Tibial nerve (tissue), 4 donors: Measurements from ENCODE around the gene ART4. TPM values are rescaled to one million over a fixed set of nuclear protein-coding genes. Genes with fewer than 3 reads are reported as not detected.

Source experiments
- DNase-seq, 2 donors: peaks; one replicate each; pipeline ENCODE4 v3.0.0-alpha.2; 2019; ENCODE audit warnings: low spot score in 2 of 2
- H3K27ac ChIP-seq, 4 donors: fragments of 200-600 bp; sonication (generic) in 3 of 4; one replicate each; pipeline ENCODE4 v1.5.1; 2017 to 2019; ENCODE audit warnings: mild to moderate bottlenecking in 1 of 4
- H3K27me3 ChIP-seq, 2 donors: fragments of 200-600 bp; sonication (generic) in 1 of 2; one replicate each; pipeline versions ENCODE4 v1.5.1 to v1.6.0; 2017 to 2019
- H3K36me3 ChIP-seq, 3 donors: fragments of 200-600 bp; sonication (generic); one replicate each; pipeline ENCODE4 v1.5.1; 2018 to 2019
- H3K4me1 ChIP-seq, 4 donors: fragments of 200-600 bp; sonication (generic) in 3 of 4; one replicate each; pipeline ENCODE4 v1.5.1; 2017 to 2019
- H3K4me3 ChIP-seq, 4 donors: fragments of 200-600 bp; sonication (generic) in 3 of 4; one replicate each; pipeline ENCODE4 v1.5.1; 2017 to 2019; ENCODE audit warnings: mild to moderate bottlenecking in 1 of 4, moderate library complexity in 1 of 4
- H3K9me3 ChIP-seq, 4 donors: fragments of 200-600 bp; sonication (generic) in 3 of 4; one replicate each; pipeline ENCODE4 v1.5.1; 2017 to 2019
- CTCF ChIP-seq, 5 experiments: fragments of 200-600 bp in 3 of 5; fragments of 450-650 bp in 2 of 5; sonication (generic) in 3 of 5; IDR thresholded peaks; one replicate each; pipeline ENCODE4 v1.5.1; 2016 to 2019; ENCODE audit warnings: antibody characterized with exemption in 5 of 5, mild to moderate bottlenecking in 3 of 5, moderate library complexity in 2 of 5
- EP300 ChIP-seq, 2 donors: sonication (generic); formaldehyde crosslinking; IDR thresholded peaks; one replicate each; pipeline ENCODE4 v1.6.1; 2017; ENCODE audit warnings: antibody characterized with exemption in 2 of 2, mild to moderate bottlenecking in 1 of 2
- POLR2A ChIP-seq, 2 donors: fragments of 450-650 bp; IDR thresholded peaks; one replicate each; pipeline ENCODE4 v1.6.1; 2017; ENCODE audit warnings: antibody characterized with exemption in 2 of 2, mild to moderate bottlenecking in 2 of 2, moderate library complexity in 2 of 2
- WGBS, 2 donors: methylation state at CpG; one replicate each; pipeline ENCODE4 v1.1.5; 2018; 5-methylcytosine and 5-hydroxymethylcytosine counted together
- total RNA-seq, 4 donors: library from RNA; depleted of rRNA; stranded (reverse); fragments of >200 nt; gene quantifications; one replicate each; pipeline ENCODE4 v1.1.0, GENCODE V29; 2016

Gene ART4
- total RNA-seq, 4 donors from 2014 or later, result under 0.01 to 5.9 (median 1.4) TPM

GRCh38 chr12:14871886-14872285 lies 28.6 kb upstream of the ART4 start:
- no peak for TF ChIP-seq EP300 (IDR thresholded peaks at IDR 0.05)
- TF ChIP-seq CTCF (IDR thresholded peaks at IDR 0.05), result no peak
- WGBS, 2 donors, result 72 to 84% methylated on average over 1 of the region's 1 CpG

GRCh38 chr12:14871247-14871646 lies 27.9 kb upstream of the ART4 start:
- Histone ChIP-seq H3K27ac (no peak overlapping the region), H3K27me3 (no peaks in the 10 kb centered on the region), H3K36me3 (no peaks in the 10 kb centered on the region), H3K4me3 (no peak overlapping the region), H3K4me1 (peaks cover 0 to 10% (median 0%) of the 10 kb centered on the region in 4 donors), H3K9me3 (peaks cover 0 to 6% (median 0%) of the 10 kb centered on the region in 4 donors)
- 97 to 100% methylated on average over 1 of the region's 1 CpG for WGBS, 2 donors
- TF ChIP-seq EP300 (IDR thresholded peaks at IDR 0.05), result no peak
- TF ChIP-seq CTCF (IDR thresholded peaks at IDR 0.05), result no peak
- TF ChIP-seq POLR2A (IDR thresholded peaks at IDR 0.05), result no peak
- no peak for DNase-seq

More at GRCh38 chr12:14871886-14872285, 28.6 kb upstream of the ART4 start:
- no peaks in the 10 kb centered on the region for H3K36me3 ChIP-seq
- no peak for DNase-seq
- H3K27me3 ChIP-seq, result no peaks in the 10 kb centered on the region
- peaks cover 0 to 2% (median 0%) of the 10 kb centered on the region in 4 donors for H3K9me3 ChIP-seq
- H3K27ac ChIP-seq, result no peak overlapping the region
- H3K4me1 ChIP-seq, result peaks cover 0 to 10% (median 0%) of the 10 kb centered on the region in 4 donors
- H3K4me3 ChIP-seq, result no peak overlapping the region

GRCh38 chr12:14868916-14869506 lies 25.7 kb upstream of the ART4 start:
- WGBS, 2 donors, result 82 to 100% methylated on average over 2 to 3 of the region's 3 CpGs
- no peak overlapping the region for H3K4me3 ChIP-seq
- DNase-seq, result no peak
- no peaks in the 10 kb centered on the region for H3K27me3 ChIP-seq
- TF ChIP-seq CTCF (IDR thresholded peaks at IDR 0.05), result no peak
- H3K4me1 ChIP-seq, result peaks cover 0 to 10% (median 0%) of the 10 kb centered on the region in 4 donors
- no peaks in the 10 kb centered on the region for H3K36me3 ChIP-seq
- H3K27ac ChIP-seq, result no peak overlapping the region
- peaks cover 0 to 10% (median 0%) of the 10 kb centered on the region in 4 donors for H3K9me3 ChIP-seq

- no peak for DNase-seq
- Histone ChIP-seq H3K36me3 (no peaks in the 10 kb centered on the region), H3K4me3 (no peak overlapping the region), H3K27ac (no peak overlapping the region), H3K27me3 (no peaks in the 10 kb centered on the region), H3K9me3 (peaks cover 0 to 24% (median 6%) of the 10 kb centered on the region in 4 donors), H3K4me1 (no peaks in the 10 kb centered on the region)
- TF ChIP-seq POLR2A (IDR thresholded peaks at IDR 0.05) (no peak), EP300 (IDR thresholded peaks at IDR 0.05) (no peak), CTCF (IDR thresholded peaks at IDR 0.05) (no peak)
Observed at GRCh38 chr12:14860490-14860889, 17.2 kb upstream of the ART4 start.

GRCh38 chr12:14858513-14858912 lies 15.2 kb upstream of the ART4 start:
- no peaks in the 10 kb centered on the region for H3K27me3 ChIP-seq
- DNase-seq, result no peak
- no peak overlapping the region for H3K4me3 ChIP-seq
- peaks cover 0 to 17% (median 4%) of the 10 kb centered on the region in 4 donors for H3K4me1 ChIP-seq
- H3K27ac ChIP-seq, result no peak overlapping the region
- WGBS, 2 donors, result 92 to 96% methylated on average over 1 of the region's 1 CpG
- TF ChIP-seq CTCF (IDR thresholded peaks at IDR 0.05), result no peak
- H3K36me3 ChIP-seq, result no peaks in the 10 kb centered on the region
- peaks cover 0 to 24% (median 6%) of the 10 kb centered on the region in 4 donors for H3K9me3 ChIP-seq
